ENCODE measurements around the gene NFILZ.

NFILZ gene

GRCh38 chr19:8611877-8612806 lies 18.3 kb upstream of the NFILZ start:
- peak overlapping the region; percentile 87 to 89 for H3K27ac ChIP-seq
- DNase-seq: peak; percentile 85 to 89
- H3K9me3 ChIP-seq: no peaks in the 10 kb centered on the region
- H3K4me3 ChIP-seq: no peak overlapping the region
- intact Hi-C loops (cut with DNase I; ENCODE audit: low total_unique reads): no loop called here
- no peak for TF ChIP-seq CTCF (IDR thresholded peaks at IDR 0.05)
- H3K36me3 ChIP-seq: no peaks in the 10 kb centered on the region
- H3K4me1 ChIP-seq: peaks cover 0 to 49% (median 25%) of the 10 kb centered on the region in 4 donors
- no peaks in the 10 kb centered on the region for H3K27me3 ChIP-seq

GRCh38 chr19:8612807-8613171 lies 17.6 kb upstream of the NFILZ start:
- Histone ChIP-seq H3K27ac (peak overlapping the region in 1 of 2 donors; percentile 39), H3K9me3 (no peaks in the 10 kb centered on the region), H3K4me1 (peaks cover 0 to 43% (median 20%) of the 10 kb centered on the region in 4 donors), H3K36me3 (no peaks in the 10 kb centered on the region), H3K4me3 (no peak overlapping the region), H3K27me3 (no peaks in the 10 kb centered on the region)
- no peak for DNase-seq
- TF ChIP-seq CTCF (IDR thresholded peaks at IDR 0.05): no peak
- intact Hi-C loops (cut with DNase I; ENCODE audit: low total_unique reads): no loop called here

- H3K4me1 ChIP-seq: peaks cover 0 to 30% (median 7%) of the 10 kb centered on the region in 4 donors
- no peaks in the 10 kb centered on the region for H3K36me3 ChIP-seq
- H3K4me3 ChIP-seq: no peak overlapping the region
- intact Hi-C loops (cut with DNase I; ENCODE audit: low total_unique reads): no loop called here
- no peak for TF ChIP-seq CTCF (IDR thresholded peaks at IDR 0.05)
- no peak for DNase-seq
- peak overlapping the region in 1 of 2 donors; percentile 47 for H3K27ac ChIP-seq
- no peaks in the 10 kb centered on the region for H3K9me3 ChIP-seq
- H3K27me3 ChIP-seq: no peaks in the 10 kb centered on the region
Observed at GRCh38 chr19:8614455-8614854, 16.0 kb upstream of the NFILZ start.

- Histone ChIP-seq H3K4me1 (peaks cover 0 to 30% (median 7%) of the 10 kb centered on the region in 4 donors), H3K27ac (peak overlapping the region in 1 of 2 donors; percentile 47), H3K4me3 (no peak overlapping the region), H3K27me3 (no peaks in the 10 kb centered on the region), H3K9me3 (no peaks in the 10 kb centered on the region), H3K36me3 (no peaks in the 10 kb centered on the region)
- intact Hi-C loops (cut with DNase I; ENCODE audit: low total_unique reads): no loop called here
- TF ChIP-seq CTCF (IDR thresholded peaks at IDR 0.05): no peak
- no peak for DNase-seq
Observed at GRCh38 chr19:8615024-8615423, 15.4 kb upstream of the NFILZ start.

- peak; percentile 63 to 81 for DNase-seq
- intact Hi-C loops (cut with DNase I; ENCODE audit: low total_unique reads): no loop called here
Observed at GRCh38 chr19:8615813-8616596, 14.4 kb upstream of the NFILZ start.

More at GRCh38 chr19:8615813-8616596, 14.4 kb upstream of the NFILZ start:
- Histone ChIP-seq H3K4me1 (peaks cover 0 to 26% (median 7%) of the 10 kb centered on the region in 4 donors), H3K27ac (peak overlapping the region in 1 of 2 donors; percentile 47), H3K27me3 (peaks cover 0 to 7% of the 10 kb centered on the region in 2 donors), H3K4me3 (no peak overlapping the region), H3K36me3 (no peaks in the 10 kb centered on the region), H3K9me3 (no peaks in the 10 kb centered on the region)
- TF ChIP-seq CTCF (IDR thresholded peaks at IDR 0.05): peak; percentile 86 to 94
